CD4-positive, alpha-beta memory T cell (primary cell): ENCODE results near the gene ZMIZ1. TPM values are rescaled to one million over a fixed set of nuclear protein-coding genes. Genes with fewer than 3 reads are reported as not detected.
A peak's percentile ranks its signal among the peaks of the same experiment; 100 is the strongest.

Experiments
- CTCF ChIA-PET: fragments of 350-600 bp; sonication (Branson Sonifier 250); formaldehyde crosslinking; loops from one replicate; lab custom pipeline; 2021; ENCODE audit warnings: inconsistent platforms; ENCODE audit not compliant: partially characterized antibody; lab: Charles Lee
- POLR2A ChIA-PET: fragments of 350-600 bp; sonication (Branson Sonifier 250); formaldehyde crosslinking; loops from one replicate; lab custom pipeline; 2021; ENCODE audit not compliant: partially characterized antibody; lab: Charles Lee
- DNase-seq, 5 donors: peaks; one replicate each; pipeline versions ENCODE4 v3.0.0 to v3.0.0-alpha.2; 2020 to 2022; ENCODE audit warnings: mixed read lengths in 1 of 5
- H3K27ac ChIP-seq: one replicate; pipeline ENCODE4 v1.7.0; 2013; ENCODE audit warnings: low read depth, low read length
- H3K27me3 ChIP-seq: 2 replicates; pipeline ENCODE4 v1.7.0; 2013; ENCODE audit warnings: mild to moderate bottlenecking, low read length, moderate library complexity; ENCODE audit not compliant: insufficient read depth
- H3K36me3 ChIP-seq: 2 replicates; pipeline ENCODE4 v1.7.0; 2013; ENCODE audit warnings: mild to moderate bottlenecking, low read length, moderate library complexity; ENCODE audit not compliant: insufficient read depth
- H3K4me1 ChIP-seq: 2 replicates; pipeline ENCODE4 v1.7.0; 2013; ENCODE audit warnings: mild to moderate bottlenecking, low read length, moderate library complexity; ENCODE audit not compliant: insufficient read depth
- H3K4me3 ChIP-seq, 2 donors: one replicate each; pipeline ENCODE4 v1.7.0; 2013; ENCODE audit warnings: low read length in 2 of 2, mild to moderate bottlenecking in 1 of 2
- H3K9me3 ChIP-seq, 2 donors: one replicate each; pipeline ENCODE4 v1.7.0; 2013; ENCODE audit warnings: low read length in 2 of 2, control low read depth in 1 of 2; ENCODE audit not compliant: control insufficient read depth in 1 of 2
- H3K27ac Mint-ChIP-seq, 7 donors: one replicate each; pipeline ENCODE4 v1.8.0; 2020 to 2021; ENCODE audit warnings: mixed read lengths in 7 of 7, mild to moderate bottlenecking in 6 of 7, inconsistent platforms in 3 of 7, moderate library complexity in 3 of 7
- H3K27me3 Mint-ChIP-seq, 2 donors: one replicate each; pipeline ENCODE4 v1.8.0; 2020 to 2021; ENCODE audit warnings: mixed read lengths in 2 of 2
- H3K36me3 Mint-ChIP-seq, 2 donors: one replicate each; pipeline ENCODE4 v1.8.0; 2020 to 2021; ENCODE audit warnings: mixed read lengths in 2 of 2, inconsistent platforms in 1 of 2, mild to moderate bottlenecking in 1 of 2
- H3K4me1 Mint-ChIP-seq, 4 donors: one replicate each; pipeline ENCODE4 v1.8.0; 2020 to 2021; ENCODE audit warnings: mixed read lengths in 4 of 4, mild to moderate bottlenecking in 1 of 4
- H3K4me3 Mint-ChIP-seq, 8 donors: one replicate each; pipeline ENCODE4 v1.8.0; 2020 to 2021; ENCODE audit warnings: mixed read lengths in 8 of 8, mild to moderate bottlenecking in 7 of 8, moderate library complexity in 6 of 8, inconsistent platforms in 3 of 8
- H3K9me3 Mint-ChIP-seq, 8 donors: one replicate each; pipeline ENCODE4 v1.8.0; 2020 to 2021; ENCODE audit warnings: mixed read lengths in 8 of 8, mild to moderate bottlenecking in 5 of 8, inconsistent platforms in 3 of 8, moderate library complexity in 1 of 8
- intact Hi-C: fragments of 100-400 bp; cut with micrococcal nuclease; formaldehyde crosslinking; loops from one replicate; pipeline ENCODE4 v1.15.1; 2023
- polyA plus RNA-seq, 2 donors: library from polyadenylated mRNA; unstranded; fragments of 300-500 nt; fragmentation: Illumina TruSeq; gene quantifications; one replicate each; pipeline ENCODE4 v1.2.3, GENCODE V29; 2021
- total RNA-seq, 2 experiments: library from RNA; stranded (reverse); gene quantifications; one replicate each; pipeline ENCODE4 v1.2.3, GENCODE V29; 2021

Gene ZMIZ1
- total and polyA plus RNA-seq, 4 experiments from 2014 or later: 0.58 to 25.4 (median 14.0) TPM

- no peaks in the 10 kb centered on the region for H3K9me3 ChIP-seq
- no peaks in the 10 kb centered on the region for H3K36me3 ChIP-seq
- intact Hi-C loops: no loop called here
- ChIA-PET CTCF (no interaction called here), POLR2A (no interaction called here)
- Mint-ChIP-seq H3K4me3 (no peak overlapping the region), H3K9me3 (no peaks in the 10 kb centered on the region), H3K27me3 (no peaks in the 10 kb centered on the region), H3K36me3 (peaks cover 0 to 11% of the 10 kb centered on the region in 2 donors), H3K27ac (no peak overlapping the region), H3K4me1 (peaks cover 12 to 25% (median 17%) of the 10 kb centered on the region in 4 donors)
- no peak for DNase-seq
- H3K27ac ChIP-seq: no peak overlapping the region
- no peaks in the 10 kb centered on the region for H3K27me3 ChIP-seq
- no peak overlapping the region for H3K4me3 ChIP-seq
- H3K4me1 ChIP-seq: peaks cover 19% of the 10 kb centered on the region
Measured at GRCh38 chr10:79263939-79264338, 195.2 kb downstream of the ZMIZ1 start.

GRCh38 chr10:79264942-79265341, 196.2 kb downstream of the ZMIZ1 start:
- no peak overlapping the region for H3K4me3 ChIP-seq
- H3K9me3 ChIP-seq: no peaks in the 10 kb centered on the region
- no peaks in the 10 kb centered on the region for H3K27me3 ChIP-seq
- CTCF ChIA-PET: no interaction called here
- H3K9me3 Mint-ChIP-seq: no peaks in the 10 kb centered on the region
- DNase-seq: no peak
- H3K4me3 Mint-ChIP-seq: no peak overlapping the region
- H3K36me3 Mint-ChIP-seq: peaks cover 0 to 9% of the 10 kb centered on the region in 2 donors
- POLR2A ChIA-PET: no interaction called here
- intact Hi-C loops: no loop called here
- H3K27ac Mint-ChIP-seq: peak overlapping the region in 1 of 7 donors; percentile 41
- no peak overlapping the region for H3K27ac ChIP-seq
- no peaks in the 10 kb centered on the region for H3K36me3 ChIP-seq
- no peaks in the 10 kb centered on the region for H3K27me3 Mint-ChIP-seq
- H3K4me1 Mint-ChIP-seq: peaks cover 10 to 25% (median 15%) of the 10 kb centered on the region in 4 donors
- peaks cover 19% of the 10 kb centered on the region for H3K4me1 ChIP-seq

- H3K9me3 Mint-ChIP-seq: no peaks in the 10 kb centered on the region
- intact Hi-C loops: no loop called here
- H3K27ac Mint-ChIP-seq: peak overlapping the region in 5 of 7 donors; percentile 15 to 70 (median 38)
- Histone ChIP-seq H3K4me1 (peaks cover 19% of the 10 kb centered on the region), H3K4me3 (no peak overlapping the region), H3K27ac (no peak overlapping the region), H3K27me3 (no peaks in the 10 kb centered on the region), H3K9me3 (no peaks in the 10 kb centered on the region), H3K36me3 (no peaks in the 10 kb centered on the region)
- H3K4me1 Mint-ChIP-seq: peaks cover 8 to 25% (median 14%) of the 10 kb centered on the region in 4 donors
- no peak overlapping the region for H3K4me3 Mint-ChIP-seq
- peaks cover 0 to 8% of the 10 kb centered on the region in 2 donors for H3K36me3 Mint-ChIP-seq
- no peak for DNase-seq
- H3K27me3 Mint-ChIP-seq: no peaks in the 10 kb centered on the region
- CTCF ChIA-PET: interaction anchor here (0.9 kb wide), 1 partner anchor 9 kb away, joined by 3 read pairs; no protein-coding TSS in a partner anchor
- POLR2A ChIA-PET: no interaction called here
Measured at GRCh38 chr10:79266084-79266483, 197.3 kb downstream of the ZMIZ1 start.

- Mint-ChIP-seq H3K27ac (peak overlapping the region in 3 of 7 donors; percentile 15 to 88 (median 68)), H3K4me1 (peaks cover 8 to 25% (median 14%) of the 10 kb centered on the region in 4 donors), H3K4me3 (no peak overlapping the region), H3K36me3 (peaks cover 0 to 10% of the 10 kb centered on the region in 2 donors), H3K27me3 (no peaks in the 10 kb centered on the region), H3K9me3 (no peaks in the 10 kb centered on the region)
- POLR2A ChIA-PET: no interaction called here
- CTCF ChIA-PET: no interaction called here
- peaks cover 19% of the 10 kb centered on the region for H3K4me1 ChIP-seq
- DNase-seq: no peak
- H3K9me3 ChIP-seq: no peaks in the 10 kb centered on the region
- no peak overlapping the region for H3K27ac ChIP-seq
- intact Hi-C loops: no loop called here
- H3K36me3 ChIP-seq: no peaks in the 10 kb centered on the region
- H3K27me3 ChIP-seq: no peaks in the 10 kb centered on the region
- H3K4me3 ChIP-seq: no peak overlapping the region
Measured at GRCh38 chr10:79266543-79267312, 198.0 kb downstream of the ZMIZ1 start.

- DNase-seq: no peak
- intact Hi-C loops: no loop called here
- Histone ChIP-seq H3K9me3 (no peaks in the 10 kb centered on the region), H3K27me3 (no peaks in the 10 kb centered on the region), H3K4me1 (peaks cover 19% of the 10 kb centered on the region), H3K36me3 (no peaks in the 10 kb centered on the region), H3K4me3 (no peak overlapping the region), H3K27ac (no peak overlapping the region)
- Mint-ChIP-seq H3K36me3 (peaks cover 0 to 10% of the 10 kb centered on the region in 2 donors), H3K4me1 (peaks cover 8 to 25% (median 15%) of the 10 kb centered on the region in 4 donors), H3K9me3 (no peaks in the 10 kb centered on the region), H3K27ac (peak overlapping the region in 1 of 7 donors; percentile 30), H3K4me3 (no peak overlapping the region), H3K27me3 (no peaks in the 10 kb centered on the region)
- ChIA-PET CTCF (no interaction called here), POLR2A (no interaction called here)
Measured at GRCh38 chr10:79267499-79267898, 198.7 kb downstream of the ZMIZ1 start.

GRCh38 chr10:79268161-79268601, 199.4 kb downstream of the ZMIZ1 start:
- CTCF ChIA-PET: no interaction called here
- H3K27ac ChIP-seq: no peak overlapping the region

GRCh38 chr10:79268742-79269141, 200.0 kb downstream of the ZMIZ1 start:
- Histone ChIP-seq H3K9me3 (no peaks in the 10 kb centered on the region), H3K36me3 (no peaks in the 10 kb centered on the region), H3K27ac (no peak overlapping the region), H3K4me3 (no peak overlapping the region), H3K27me3 (no peaks in the 10 kb centered on the region), H3K4me1 (peaks cover 19% of the 10 kb centered on the region)
- CTCF ChIA-PET: no interaction called here
- POLR2A ChIA-PET: interaction anchor here (1.4 kb wide), 1 partner anchor 33 kb away, joined by 3 read pairs; no protein-coding TSS in a partner anchor
- Mint-ChIP-seq H3K27me3 (no peaks in the 10 kb centered on the region), H3K27ac (no peak overlapping the region), H3K4me3 (no peak overlapping the region), H3K36me3 (peaks cover 0 to 5% of the 10 kb centered on the region in 2 donors), H3K9me3 (no peaks in the 10 kb centered on the region), H3K4me1 (peaks cover 8 to 25% (median 14%) of the 10 kb centered on the region in 4 donors)
- DNase-seq: no peak
- intact Hi-C loops: no loop called here

More at GRCh38 chr10:79268161-79268601, 199.4 kb downstream of the ZMIZ1 start:
- H3K4me1 Mint-ChIP-seq: peaks cover 8 to 25% (median 14%) of the 10 kb centered on the region in 4 donors
- DNase-seq: no peak
- H3K27me3 Mint-ChIP-seq: no peaks in the 10 kb centered on the region
- Histone ChIP-seq H3K36me3 (no peaks in the 10 kb centered on the region), H3K4me3 (no peak overlapping the region), H3K4me1 (peaks cover 19% of the 10 kb centered on the region), H3K9me3 (no peaks in the 10 kb centered on the region), H3K27me3 (no peaks in the 10 kb centered on the region)
- peaks cover 0 to 5% of the 10 kb centered on the region in 2 donors for H3K36me3 Mint-ChIP-seq
- no peaks in the 10 kb centered on the region for H3K9me3 Mint-ChIP-seq
- H3K4me3 Mint-ChIP-seq: no peak overlapping the region
- H3K27ac Mint-ChIP-seq: no peak overlapping the region
- POLR2A ChIA-PET: interaction anchor here (1.4 kb wide), 1 partner anchor 32 kb away, joined by 3 read pairs; no protein-coding TSS in a partner anchor
- intact Hi-C loops: no loop called here
